GM12892 (cell line): Measurements from ENCODE around the gene PIEZO1.

Source experiments
- POLR2A ChIP-seq: IDR thresholded peaks from 2 replicates; pipeline ENCODE4 v1.6.1; 2011; ENCODE audit warnings: low read depth, low read length, control low read depth
- POLR2AphosphoS5 ChIP-seq: IDR thresholded peaks from 2 replicates; pipeline ENCODE4 v1.6.1; 2011; ENCODE audit warnings: low read depth, low read length, control low read depth
- TAF1 ChIP-seq: IDR thresholded peaks from 2 replicates; pipeline ENCODE4 v1.6.1; 2011; ENCODE audit warnings: low read depth, mild to moderate bottlenecking, control low read depth, low read length, borderline replicate concordance

GRCh38 chr16:88738151-88739084, 46.6 kb downstream of the PIEZO1 start:
- TF ChIP-seq POLR2AphosphoS5 (no peak), TAF1 (no peak), POLR2A (no peak)
